HEK293 (cell line): ENCODE measurements around the gene KCNJ16.

Source experiments
- CTCF ChIA-PET: fragments of 350-600 bp; formaldehyde crosslinking; extraction: SDS; loops from one replicate; lab custom pipeline; 2021; ENCODE audit warnings: antibody characterized with exemption; lab: Yijun Ruan, JAX
- POLR2A ChIA-PET: fragments of 300-600 bp; formaldehyde crosslinking; extraction: SDS; loops from one replicate; lab custom pipeline; 2020; ENCODE audit warnings: antibody characterized with exemption, inconsistent platforms; lab: Yijun Ruan, JAX
- H3K27ac ChIP-seq: fragments of 200-500 bp; sonication (Bioruptor generic); 2 replicates; pipeline ENCODE4 v1.5.1; 2014; ENCODE audit warnings: low read depth, low read length, control low read depth, inconsistent platforms; ENCODE audit errors: extremely low read depth
- H3K36me3 ChIP-seq, 2 experiments: fragments of 200-500 bp in 1 of 2; sonication (Bioruptor generic) in 1 of 2; 1 replicate in 1 of 2; 2 replicates in 1 of 2; pipeline ENCODE4 v1.5.1; 2014 to 2017; ENCODE audit warnings: inconsistent platforms in 2 of 2, low read length in 2 of 2; ENCODE audit not compliant: control insufficient read depth in 2 of 2, insufficient read depth in 1 of 2
- H3K4me1 ChIP-seq: fragments of 200-500 bp; sonication (Bioruptor generic); 2 replicates; pipeline ENCODE4 v1.5.1; 2014; ENCODE audit warnings: mild to moderate bottlenecking, low read length, inconsistent platforms; ENCODE audit not compliant: control insufficient read depth, insufficient read depth
- H3K4me3 ChIP-seq: 2 replicates; pipeline ENCODE4 v1.5.1; 2011; ENCODE audit warnings: low read depth, mild to moderate bottlenecking, control low read depth, low read length, moderate library complexity
- H3K9me3 ChIP-seq: fragments of 200-500 bp; sonication (Bioruptor generic); 2 replicates; pipeline ENCODE4 v1.5.1; 2014; ENCODE audit warnings: low read depth, low read length, inconsistent platforms; ENCODE audit not compliant: control insufficient read depth, insufficient read depth
- GLIS2 ChIP-seq: fragments of 450-650 bp; formaldehyde crosslinking; IDR thresholded peaks from 2 replicates; pipeline ENCODE4 v1.5.1; 2016; ENCODE audit warnings: missing biosample characterization, missing genetic modification characterization
- KLF16 ChIP-seq: fragments of 450-650 bp; formaldehyde crosslinking; IDR thresholded peaks from 2 replicates; pipeline ENCODE4 v1.5.1; 2017; ENCODE audit warnings: missing biosample characterization, missing genetic modification characterization
- SCRT2 ChIP-seq: fragments of 450-650 bp; formaldehyde crosslinking; IDR thresholded peaks from 2 replicates; pipeline ENCODE4 v1.5.1; 2016; ENCODE audit warnings: missing biosample characterization, missing genetic modification characterization
- TRIM28 ChIP-seq: IDR thresholded peaks from 2 replicates; pipeline ENCODE4 v1.6.1; 2011; ENCODE audit warnings: low read length, control low read depth, borderline replicate concordance
- ZBTB21 ChIP-seq: fragments of 450-650 bp; formaldehyde crosslinking; IDR thresholded peaks from 2 replicates; pipeline ENCODE4 v1.5.1; 2017; ENCODE audit warnings: missing biosample characterization, missing genetic modification characterization
- ZBTB8A ChIP-seq: fragments of 450-650 bp; formaldehyde crosslinking; IDR thresholded peaks from 2 replicates; pipeline ENCODE4 v1.5.1; 2016; ENCODE audit warnings: missing biosample characterization, missing genetic modification characterization
- ZIC2 ChIP-seq: fragments of 450-650 bp; formaldehyde crosslinking; IDR thresholded peaks from 2 replicates; pipeline ENCODE4 v1.5.1; 2016; ENCODE audit warnings: missing biosample characterization, missing genetic modification characterization
- ZNF157 ChIP-seq: fragments of 450-650 bp; formaldehyde crosslinking; IDR thresholded peaks from 2 replicates; pipeline ENCODE4 v1.5.1; 2016; ENCODE audit warnings: missing biosample characterization, missing genetic modification characterization
- ZNF223 ChIP-seq: fragments of 450-650 bp; formaldehyde crosslinking; IDR thresholded peaks from 2 replicates; pipeline ENCODE4 v1.5.1; 2016; ENCODE audit warnings: missing biosample characterization, missing genetic modification characterization
- ZNF239 ChIP-seq: fragments of 450-650 bp; formaldehyde crosslinking; IDR thresholded peaks from 2 replicates; pipeline ENCODE4 v1.5.1; 2016; ENCODE audit warnings: missing biosample characterization, missing genetic modification characterization
- ZNF266 ChIP-seq: fragments of 450-650 bp; formaldehyde crosslinking; IDR thresholded peaks from 2 replicates; pipeline ENCODE4 v1.5.1; 2016; ENCODE audit warnings: missing biosample characterization, missing genetic modification characterization, low read depth
- ZNF274 ChIP-seq, 2 experiments: fragments of 200-500 bp in 1 of 2; fragments of 450-650 bp in 1 of 2; sonication (Bioruptor generic) in 1 of 2; formaldehyde crosslinking in 1 of 2; IDR thresholded peaks; 2 replicates each; pipeline versions ENCODE4 v1.5.1 to v1.6.1; 2014 to 2016; ENCODE audit warnings: borderline replicate concordance in 1 of 2, inconsistent platforms in 1 of 2, low read length in 1 of 2, missing biosample characterization in 1 of 2, missing genetic modification characterization in 1 of 2
- ZNF521 ChIP-seq: fragments of 450-650 bp; formaldehyde crosslinking; IDR thresholded peaks from 2 replicates; pipeline ENCODE4 v1.5.1; 2017; ENCODE audit warnings: missing biosample characterization, mild to moderate bottlenecking, missing genetic modification characterization
- ZNF571 ChIP-seq: fragments of 450-650 bp; formaldehyde crosslinking; IDR thresholded peaks from 2 replicates; pipeline ENCODE4 v1.5.0; 2017; ENCODE audit warnings: missing biosample characterization, missing genetic modification characterization
- ZNF600 ChIP-seq: fragments of 450-650 bp; formaldehyde crosslinking; IDR thresholded peaks from 2 replicates; pipeline ENCODE4 v1.5.1; 2016; ENCODE audit warnings: missing biosample characterization, missing genetic modification characterization
- ZNF658 ChIP-seq: fragments of 450-650 bp; formaldehyde crosslinking; IDR thresholded peaks from 2 replicates; pipeline ENCODE4; 2016; ENCODE audit warnings: missing biosample characterization, missing genetic modification characterization
- ZSCAN5A ChIP-seq: fragments of 450-650 bp; formaldehyde crosslinking; IDR thresholded peaks from 2 replicates; pipeline ENCODE4 v1.5.1; 2016; ENCODE audit warnings: missing biosample characterization, missing genetic modification characterization
- ZXDB ChIP-seq: fragments of 450-650 bp; formaldehyde crosslinking; IDR thresholded peaks from 2 replicates; pipeline ENCODE4 v1.5.1; 2016; ENCODE audit warnings: missing biosample characterization, missing genetic modification characterization
- TF ChIP-seq, protein P1 (sequence below): fragments of 450-650 bp; IDR thresholded peaks from 2 replicates; pipeline ENCODE4 v1.5.1; 2018; ENCODE audit warnings: missing biosample characterization, mild to moderate bottlenecking, missing genetic modification characterization
- TF ChIP-seq, protein P2 (sequence below): fragments of 450-650 bp; formaldehyde crosslinking; IDR thresholded peaks from 2 replicates; pipeline ENCODE4 v1.5.1; 2016; ENCODE audit warnings: missing biosample characterization, missing genetic modification characterization
- TF ChIP-seq, protein P3 (sequence below): fragments of 450-650 bp; IDR thresholded peaks from 2 replicates; pipeline ENCODE4 v1.5.1; 2018; ENCODE audit warnings: missing biosample characterization, missing genetic modification characterization

Gene KCNJ16

DNA sequence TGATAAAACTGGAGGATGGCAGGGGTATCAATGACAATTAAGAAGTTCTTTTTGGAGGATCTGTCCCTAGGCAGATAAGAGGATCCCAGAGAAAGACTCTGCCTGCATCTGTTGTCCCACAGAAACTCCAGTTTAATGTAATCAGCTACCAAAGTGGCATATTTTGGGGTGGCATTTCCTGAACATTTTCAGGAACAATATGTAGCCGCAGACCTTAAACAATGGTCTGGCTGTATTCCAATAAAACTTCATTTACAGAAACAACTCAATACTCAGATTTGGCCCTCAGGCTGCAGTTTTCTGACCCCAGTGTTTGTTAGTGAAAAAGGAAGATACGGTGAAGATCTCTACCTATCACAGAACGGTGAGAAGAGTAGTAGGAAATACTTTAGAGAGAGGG, 46.1 kb downstream of the KCNJ16 start:
- Histone ChIP-seq H3K4me1 (no peaks in the 10 kb centered on the region), H3K27ac (no peak overlapping the region), H3K4me3 (no peak overlapping the region), H3K9me3 (no peaks in the 10 kb centered on the region), H3K36me3 (no peaks in the 10 kb centered on the region; a peak in 1 of 3 replicates)
- TF ChIP-seq SCRT2: no peak
- no peak for TF ChIP-seq ZNF571 (tag by site-specific recombination)
- no peak for TF ChIP-seq ZNF266 (tag by site-specific recombination)
- ChIA-PET CTCF (interaction anchor here (0.7 to 1.0 kb wide), 2 partner anchors 23 to 45 kb away, joined by 3 read pairs; no protein-coding TSS in a partner anchor), POLR2A (no interaction called here)

GRCh38 chr17:70123193-70123592, 48.2 kb downstream of the KCNJ16 start:
- TF ChIP-seq, protein P1, sequence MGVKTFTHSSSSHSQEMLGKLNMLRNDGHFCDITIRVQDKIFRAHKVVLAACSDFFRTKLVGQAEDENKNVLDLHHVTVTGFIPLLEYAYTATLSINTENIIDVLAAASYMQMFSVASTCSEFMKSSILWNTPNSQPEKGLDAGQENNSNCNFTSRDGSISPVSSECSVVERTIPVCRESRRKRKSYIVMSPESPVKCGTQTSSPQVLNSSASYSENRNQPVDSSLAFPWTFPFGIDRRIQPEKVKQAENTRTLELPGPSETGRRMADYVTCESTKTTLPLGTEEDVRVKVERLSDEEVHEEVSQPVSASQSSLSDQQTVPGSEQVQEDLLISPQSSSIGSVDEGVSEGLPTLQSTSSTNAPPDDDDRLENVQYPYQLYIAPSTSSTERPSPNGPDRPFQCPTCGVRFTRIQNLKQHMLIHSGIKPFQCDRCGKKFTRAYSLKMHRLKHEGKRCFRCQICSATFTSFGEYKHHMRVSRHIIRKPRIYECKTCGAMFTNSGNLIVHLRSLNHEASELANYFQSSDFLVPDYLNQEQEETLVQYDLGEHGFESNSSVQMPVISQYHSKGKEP (tag by site-specific recombination): no peak
- TF ChIP-seq ZNF239: no peak
- no peak for TF ChIP-seq ZBTB8A (tag by site-specific recombination)
- no peak for TF ChIP-seq ZSCAN5A
- no peak for TF ChIP-seq ZNF223 (tag by site-specific recombination)
- TF ChIP-seq ZIC2: no peak
- TF ChIP-seq KLF16 (tag by site-specific recombination): no peak
- no peak for TF ChIP-seq GLIS2
- no peak for TF ChIP-seq ZNF157 (tag by site-specific recombination)
- TF ChIP-seq TRIM28: no peak
- TF ChIP-seq ZXDB (tag by site-specific recombination): no peak
- POLR2A ChIA-PET: no interaction called here
- CTCF ChIA-PET: interaction anchor here (0.6 to 1.2 kb wide), 3 partner anchors 11 to 554 kb away, joined by 3 to 6 read pairs (median 3); no protein-coding TSS in a partner anchor

DNA sequence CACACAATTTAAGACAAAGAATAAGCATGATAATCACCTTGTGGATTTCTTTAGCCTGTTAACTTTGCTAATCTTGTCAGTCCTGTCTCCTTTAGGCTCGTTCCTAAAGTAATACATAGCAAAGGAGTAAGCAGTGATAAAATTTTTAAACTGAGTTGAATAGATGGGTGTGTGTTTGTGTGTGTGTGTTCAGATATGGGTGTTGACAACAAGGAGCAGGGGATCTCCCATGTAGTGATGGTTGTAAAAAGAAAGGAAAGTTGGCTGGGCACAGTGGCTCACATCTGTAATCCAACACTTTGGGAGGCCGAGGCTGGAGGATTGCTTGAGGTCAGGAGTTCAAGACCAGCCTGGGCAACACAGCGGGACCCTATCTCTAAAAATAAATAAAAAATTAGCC, 49.7 kb downstream of the KCNJ16 start:
- H3K4me1 ChIP-seq: no peaks in the 10 kb centered on the region
- TF ChIP-seq ZNF600 (tag by site-specific recombination) (no peak), ZNF274 (IDR thresholded peaks at IDR 0.05; ENCODE audit: low read length) (no peak), ZNF274 (tag by site-specific recombination; IDR thresholded peaks at IDR 0.05; ENCODE audit: borderline replicate concordance) (no peak)
- ChIA-PET CTCF (no interaction called here), POLR2A (no interaction called here)
- H3K27ac ChIP-seq: no peak overlapping the region
- H3K9me3 ChIP-seq: no peaks in the 10 kb centered on the region
- no peak overlapping the region for H3K4me3 ChIP-seq
- no peaks in the 10 kb centered on the region; a peak in 1 of 3 replicates for H3K36me3 ChIP-seq

More at GRCh38 chr17:70123193-70123592, 48.2 kb downstream of the KCNJ16 start:
- Histone ChIP-seq H3K27ac (no peak overlapping the region), H3K4me3 (no peak overlapping the region), H3K9me3 (no peaks in the 10 kb centered on the region), H3K36me3 (no peaks in the 10 kb centered on the region; a peak in 1 of 3 replicates), H3K4me1 (no peaks in the 10 kb centered on the region)

GRCh38 chr17:70127221-70127873, 52.3 kb downstream of the KCNJ16 start:
- Histone ChIP-seq H3K36me3 (no peaks in the 10 kb centered on the region), H3K27ac (no peak overlapping the region), H3K4me1 (no peaks in the 10 kb centered on the region), H3K4me3 (no peak overlapping the region), H3K9me3 (no peaks in the 10 kb centered on the region)
- TF ChIP-seq, protein P2, sequence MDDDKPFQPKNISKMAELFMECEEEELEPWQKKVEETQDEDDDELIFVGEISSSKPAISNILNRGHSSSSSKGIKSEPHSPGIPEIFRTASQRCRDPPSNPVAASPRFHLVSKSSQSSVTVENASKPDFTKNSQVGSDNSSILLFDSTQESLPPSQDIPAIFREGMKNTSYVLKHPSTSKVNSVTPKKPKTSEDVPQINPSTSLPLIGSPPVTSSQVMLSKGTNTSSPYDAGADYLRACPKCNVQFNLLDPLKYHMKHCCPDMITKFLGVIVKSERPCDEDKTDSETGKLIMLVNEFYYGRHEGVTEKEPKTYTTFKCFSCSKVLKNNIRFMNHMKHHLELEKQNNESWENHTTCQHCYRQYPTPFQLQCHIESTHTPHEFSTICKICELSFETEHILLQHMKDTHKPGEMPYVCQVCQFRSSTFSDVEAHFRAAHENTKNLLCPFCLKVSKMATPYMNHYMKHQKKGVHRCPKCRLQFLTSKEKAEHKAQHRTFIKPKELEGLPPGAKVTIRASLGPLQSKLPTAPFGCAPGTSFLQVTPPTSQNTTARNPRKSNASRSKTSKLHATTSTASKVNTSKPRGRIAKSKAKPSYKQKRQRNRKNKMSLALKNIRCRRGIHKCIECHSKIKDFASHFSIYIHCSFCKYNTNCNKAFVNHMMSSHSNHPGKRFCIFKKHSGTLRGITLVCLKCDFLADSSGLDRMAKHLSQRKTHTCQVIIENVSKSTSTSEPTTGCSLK (tag by site-specific recombination): no peak
- TF ChIP-seq ZNF658 (tag by site-specific recombination) (no peak), ZBTB21 (tag by site-specific recombination) (no peak), ZNF521 (tag by site-specific recombination) (no peak), ZNF600 (tag by site-specific recombination) (no peak)
- TF ChIP-seq, protein P3, sequence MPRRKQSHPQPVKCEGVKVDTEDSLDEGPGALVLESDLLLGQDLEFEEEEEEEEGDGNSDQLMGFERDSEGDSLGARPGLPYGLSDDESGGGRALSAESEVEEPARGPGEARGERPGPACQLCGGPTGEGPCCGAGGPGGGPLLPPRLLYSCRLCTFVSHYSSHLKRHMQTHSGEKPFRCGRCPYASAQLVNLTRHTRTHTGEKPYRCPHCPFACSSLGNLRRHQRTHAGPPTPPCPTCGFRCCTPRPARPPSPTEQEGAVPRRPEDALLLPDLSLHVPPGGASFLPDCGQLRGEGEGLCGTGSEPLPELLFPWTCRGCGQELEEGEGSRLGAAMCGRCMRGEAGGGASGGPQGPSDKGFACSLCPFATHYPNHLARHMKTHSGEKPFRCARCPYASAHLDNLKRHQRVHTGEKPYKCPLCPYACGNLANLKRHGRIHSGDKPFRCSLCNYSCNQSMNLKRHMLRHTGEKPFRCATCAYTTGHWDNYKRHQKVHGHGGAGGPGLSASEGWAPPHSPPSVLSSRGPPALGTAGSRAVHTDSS: no peak
- ChIA-PET CTCF (interaction anchor here (0.6 to 0.7 kb wide), 3 partner anchors 10 to 483 kb away, joined by 3 read pairs; no protein-coding TSS in a partner anchor), POLR2A (no interaction called here)
